IPS-18a (cell line): ENCODE measurements around the gene CDS2.

Source experiments
- H3K27ac ChIP-seq: one replicate; pipeline ENCODE4 v1.5.1; 2013; ENCODE audit warnings: low read length
- H3K27me3 ChIP-seq: one replicate; pipeline ENCODE4 v1.6.1; 2013; ENCODE audit warnings: mild to moderate bottlenecking, low read length; ENCODE audit not compliant: control insufficient read depth, insufficient read depth
- H3K36me3 ChIP-seq: one replicate; pipeline ENCODE4 v1.6.1; 2013; ENCODE audit warnings: low read depth, low read length; ENCODE audit not compliant: control insufficient read depth
- H3K4me1 ChIP-seq: one replicate; pipeline ENCODE4 v1.6.1; 2013; ENCODE audit warnings: low read depth, low read length; ENCODE audit not compliant: control insufficient read depth
- H3K4me3 ChIP-seq: one replicate; pipeline ENCODE4 v1.5.1; 2013; ENCODE audit warnings: low read length
- H3K9ac ChIP-seq: one replicate; pipeline ENCODE4 v1.6.1; 2013; ENCODE audit warnings: mild to moderate bottlenecking, low read length, moderate library complexity
- H3K9me3 ChIP-seq: one replicate; pipeline ENCODE4 v1.6.1; 2013; ENCODE audit warnings: low read depth, low read length; ENCODE audit not compliant: control insufficient read depth

CDS2 gene

DNA sequence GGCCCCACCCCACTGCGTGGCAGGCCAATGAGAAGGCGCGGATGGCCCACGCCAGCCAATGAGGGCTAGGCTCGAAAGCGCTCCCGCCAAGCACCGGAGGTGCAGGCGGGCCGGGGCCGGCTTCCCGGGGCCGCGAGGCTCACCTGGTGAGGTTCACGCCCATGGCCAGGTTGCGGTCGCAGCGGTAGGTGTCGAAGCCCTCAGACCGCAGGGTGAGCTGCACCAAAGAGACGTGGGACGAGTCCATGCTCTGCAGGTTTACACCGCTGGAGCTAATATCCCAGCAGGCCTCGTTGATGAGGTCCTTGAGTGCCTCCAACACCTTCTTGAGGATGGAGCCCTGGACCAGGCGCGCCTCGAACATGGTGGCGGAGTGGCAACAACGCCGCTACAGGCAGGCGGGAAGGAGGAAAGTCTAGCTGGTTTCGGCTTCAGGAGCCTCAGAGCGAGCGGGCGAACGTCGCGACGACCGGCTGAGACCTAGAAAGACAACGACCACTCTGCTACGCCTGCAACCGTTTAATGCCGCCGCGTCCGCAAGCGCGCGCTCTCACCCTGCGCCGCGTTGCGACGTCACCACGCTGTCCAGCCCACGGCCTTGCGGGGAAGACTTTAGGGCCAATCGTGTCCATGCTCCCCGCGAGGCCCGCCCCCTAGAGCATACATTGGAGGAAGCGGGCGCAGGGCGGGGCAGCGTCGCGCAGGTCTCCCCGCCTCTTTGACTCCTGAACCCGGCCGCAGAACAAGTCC lies 7.2 kb upstream of the CDS2 start, which contains the start of gene PCNA:
Gene PCNA, minus strand, starts transcription at position 524 of the 750 bp plus-strand sequence. Its CDS starts 160 bp downstream, at position 364.
- peak within 1 kb of the TSS; percentile 95 for H3K9ac ChIP-seq
- H3K9me3 ChIP-seq, result no peaks in the 10 kb centered on the region
- H3K27me3 ChIP-seq, result no peaks in the 10 kb centered on the region
- H3K4me1 ChIP-seq, result peaks cover 4% of the 10 kb centered on the region
- peaks cover 41% of the 10 kb centered on the region for H3K36me3 ChIP-seq
- peak within 1 kb of the TSS; percentile 81 for H3K4me3 ChIP-seq
- peak within 1 kb of the TSS; percentile 96 for H3K27ac ChIP-seq

DNA sequence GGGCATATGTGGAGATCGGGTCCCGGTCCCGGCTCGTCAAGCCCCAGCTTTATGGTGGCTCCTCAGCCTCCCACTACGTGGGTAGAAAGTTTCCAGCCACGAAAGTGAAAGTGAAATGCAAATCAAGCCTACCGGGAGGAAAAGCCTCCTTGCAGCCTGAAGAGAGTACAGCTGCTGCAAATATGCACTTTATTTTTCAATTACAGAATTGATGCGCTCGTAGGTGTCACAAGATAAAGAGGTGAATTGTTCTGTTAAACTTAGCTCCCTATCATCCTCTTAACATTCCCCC lies 6.7 kb upstream of the CDS2 start:
- Histone ChIP-seq H3K27me3 (no peaks in the 10 kb centered on the region), H3K4me1 (peaks cover 4% of the 10 kb centered on the region), H3K27ac (peak overlapping the region; percentile 70), H3K9ac (peak overlapping the region; percentile 65), H3K4me3 (peak overlapping the region; percentile 81), H3K9me3 (no peaks in the 10 kb centered on the region), H3K36me3 (peaks cover 35% of the 10 kb centered on the region)

DNA sequence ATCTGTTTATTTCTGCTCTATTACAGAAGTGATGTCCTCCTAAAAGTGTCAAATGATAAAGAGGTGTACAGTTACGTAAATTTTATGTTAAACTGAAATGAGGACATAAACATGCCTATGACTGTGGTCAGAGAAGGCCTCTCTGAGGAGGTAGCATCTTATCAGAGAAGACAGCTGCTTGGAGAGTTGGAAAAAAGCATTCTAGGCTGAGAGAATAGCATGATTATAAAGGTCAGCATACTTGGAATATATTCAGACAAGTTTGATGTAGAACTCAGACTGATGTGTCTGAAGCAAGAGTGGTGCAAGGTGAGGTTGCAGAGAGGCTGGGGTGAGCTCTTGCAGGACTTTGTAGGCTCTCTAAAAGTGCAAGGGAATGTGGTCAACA lies 3.9 kb upstream of the CDS2 start:
- Histone ChIP-seq H3K36me3 (peaks cover 8% of the 10 kb centered on the region), H3K9ac (no peak overlapping the region), H3K27me3 (no peaks in the 10 kb centered on the region), H3K27ac (no peak overlapping the region), H3K4me3 (no peak overlapping the region), H3K9me3 (no peaks in the 10 kb centered on the region), H3K4me1 (peaks cover 4% of the 10 kb centered on the region)

DNA sequence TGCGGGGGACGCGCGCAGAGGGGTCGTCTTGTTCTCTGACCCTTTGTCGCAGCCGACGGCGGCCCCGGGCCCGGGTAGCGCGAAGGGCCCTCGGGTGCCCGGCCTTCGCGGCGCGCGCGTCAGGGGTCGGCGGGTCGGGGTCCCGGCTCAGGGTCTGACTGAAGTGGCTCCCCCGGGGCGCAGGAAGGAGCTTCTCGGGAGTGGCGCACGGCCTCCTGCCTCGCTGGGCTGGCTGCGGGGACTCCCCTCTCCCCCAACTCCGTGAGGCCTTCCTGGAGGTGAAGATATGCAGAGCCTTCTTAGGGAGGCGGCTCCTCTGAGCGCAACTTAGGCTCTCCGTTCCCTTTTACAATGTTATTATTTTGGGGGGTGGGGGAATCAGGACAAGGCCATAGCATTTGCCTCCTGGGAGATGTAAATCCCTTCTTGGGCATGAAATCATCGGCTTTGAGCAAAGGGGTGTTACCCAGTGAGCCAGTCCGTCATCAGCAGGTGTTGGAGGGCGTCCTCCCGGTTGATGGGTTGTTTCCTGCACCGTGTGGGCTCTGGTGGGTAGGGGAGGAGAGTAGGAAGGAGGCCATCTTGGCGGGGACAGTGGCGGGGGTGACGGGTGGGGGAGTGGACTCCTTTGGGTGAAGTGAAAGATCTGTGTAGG lies 523 bp downstream of the CDS2 start:
- Histone ChIP-seq H3K9me3 (no peaks in the 10 kb centered on the region), H3K9ac (peak overlapping the region; percentile 53), H3K36me3 (no peaks in the 10 kb centered on the region), H3K27me3 (no peaks in the 10 kb centered on the region), H3K4me1 (peaks cover 3% of the 10 kb centered on the region), H3K4me3 (peak overlapping the region; percentile 72), H3K27ac (no peak overlapping the region)

GRCh38 chr20:5127859-5128424 lies 1.1 kb downstream of the CDS2 start:
- Histone ChIP-seq H3K27me3 (no peaks in the 10 kb centered on the region), H3K27ac (no peak overlapping the region), H3K9me3 (no peaks in the 10 kb centered on the region)

DNA sequence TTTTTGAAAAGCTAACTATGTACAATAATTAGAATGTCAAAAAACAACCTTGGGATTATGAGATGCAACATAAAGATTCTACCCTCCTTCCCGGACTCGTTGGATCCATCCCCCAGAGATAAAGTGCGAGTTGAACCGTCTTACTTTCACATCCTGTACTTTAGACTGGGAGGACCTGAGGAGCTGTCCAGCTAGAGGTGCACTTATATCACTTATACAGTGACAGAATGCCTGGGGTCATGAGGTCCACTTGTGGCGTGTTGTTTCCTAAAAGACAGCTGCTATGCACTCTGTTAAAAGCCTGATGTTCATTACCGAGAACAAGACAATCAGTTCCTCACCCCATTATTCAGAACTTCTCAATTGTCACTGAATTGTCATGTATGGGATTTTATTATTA lies 2.1 kb downstream of the CDS2 start:
- H3K4me3 ChIP-seq, result no peak overlapping the region
- H3K9ac ChIP-seq, result no peak overlapping the region
- no peaks in the 10 kb centered on the region for H3K36me3 ChIP-seq
- peaks cover 3% of the 10 kb centered on the region for H3K4me1 ChIP-seq
- no peaks in the 10 kb centered on the region for H3K9me3 ChIP-seq
- H3K27me3 ChIP-seq, result no peaks in the 10 kb centered on the region
- H3K27ac ChIP-seq, result no peak overlapping the region

More at GRCh38 chr20:5127859-5128424, 1.1 kb downstream of the CDS2 start:
- Histone ChIP-seq H3K36me3 (no peaks in the 10 kb centered on the region), H3K9ac (peak overlapping the region; percentile 53), H3K4me3 (peak overlapping the region; percentile 72), H3K4me1 (peaks cover 3% of the 10 kb centered on the region)

DNA sequence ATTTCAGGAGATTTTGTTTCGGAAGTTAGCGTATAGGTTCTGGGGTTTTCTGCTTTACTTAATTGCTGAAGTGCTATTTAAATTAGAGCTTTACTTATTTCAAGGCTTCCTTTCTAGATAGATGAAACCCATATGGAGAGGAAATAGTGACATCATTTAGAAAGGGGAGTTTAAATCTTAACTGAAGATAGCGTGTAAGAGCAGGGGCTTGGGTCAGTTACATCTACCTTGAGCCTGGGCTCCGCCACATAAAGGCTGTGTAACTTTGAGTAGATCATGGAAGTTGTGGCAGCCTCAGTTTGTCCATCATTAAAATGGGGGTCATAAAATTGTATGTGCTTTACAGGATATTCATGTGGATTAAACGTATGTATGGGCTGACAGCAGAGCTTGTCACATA lies 4.7 kb downstream of the CDS2 start:
- H3K4me3 ChIP-seq, result no peak overlapping the region
- H3K9ac ChIP-seq, result no peak overlapping the region
- no peaks in the 10 kb centered on the region for H3K9me3 ChIP-seq
- peaks cover 3% of the 10 kb centered on the region for H3K4me1 ChIP-seq
- H3K27me3 ChIP-seq, result no peaks in the 10 kb centered on the region
- no peaks in the 10 kb centered on the region for H3K36me3 ChIP-seq
- H3K27ac ChIP-seq, result no peak overlapping the region

DNA sequence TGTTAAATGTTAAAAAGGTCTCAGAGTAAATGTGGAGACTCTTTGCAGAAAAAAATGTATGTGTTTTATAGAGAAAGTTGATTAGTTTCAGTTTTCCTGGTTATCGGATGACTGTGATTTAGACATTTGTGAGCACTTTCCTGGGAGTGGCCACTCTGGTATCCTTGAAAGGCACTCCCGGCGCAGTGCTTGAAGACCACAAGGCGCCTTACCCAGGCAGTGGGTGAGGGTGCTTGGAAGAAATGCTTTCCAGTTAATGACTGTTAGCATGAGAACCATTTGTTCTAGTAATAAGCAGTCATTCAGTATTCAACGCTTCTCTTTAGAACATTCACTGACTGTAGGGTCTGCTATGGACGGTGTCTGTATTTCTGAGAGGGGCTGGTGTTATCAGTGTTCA lies 7.2 kb downstream of the CDS2 start:
- Histone ChIP-seq H3K4me1 (no peaks in the 10 kb centered on the region), H3K36me3 (no peaks in the 10 kb centered on the region), H3K9me3 (no peaks in the 10 kb centered on the region), H3K27ac (no peak overlapping the region), H3K4me3 (no peak overlapping the region), H3K27me3 (no peaks in the 10 kb centered on the region), H3K9ac (no peak overlapping the region)

DNA sequence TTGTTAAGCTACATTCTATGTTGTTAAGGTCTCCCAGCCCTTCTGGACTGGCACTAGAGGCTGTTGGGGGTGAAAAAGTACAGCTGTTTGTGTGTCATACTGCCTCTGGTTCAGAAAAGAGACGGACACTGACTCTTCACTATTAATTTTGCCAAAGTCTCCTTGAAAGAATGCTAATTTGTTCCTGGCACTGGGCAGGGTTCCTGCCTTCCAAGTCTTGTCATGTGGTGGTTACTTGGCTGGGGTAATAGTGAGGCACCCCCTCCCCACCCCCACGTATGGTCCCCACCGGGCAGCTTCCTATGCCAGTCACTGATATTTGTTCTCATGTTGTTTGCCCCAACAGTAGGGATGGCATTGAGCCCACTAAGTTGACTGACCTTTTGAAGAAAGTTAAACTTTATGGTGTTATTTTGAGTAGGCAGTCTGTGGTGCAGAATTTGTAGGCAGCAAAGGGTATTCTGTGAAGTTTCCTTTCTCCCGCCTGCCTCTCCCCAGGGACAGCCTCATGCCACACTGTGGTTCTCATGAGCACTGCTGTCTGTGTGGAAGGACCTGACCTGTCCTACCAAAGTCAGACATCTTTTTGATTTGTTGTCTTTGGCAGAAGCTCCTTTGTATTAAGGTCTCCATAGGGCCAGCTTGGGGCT lies 8.7 kb downstream of the CDS2 start:
- H3K4me3 ChIP-seq, result no peak overlapping the region
- no peaks in the 10 kb centered on the region for H3K4me1 ChIP-seq
- H3K36me3 ChIP-seq, result no peaks in the 10 kb centered on the region
- no peaks in the 10 kb centered on the region for H3K9me3 ChIP-seq
- peak overlapping the region; percentile 16 for H3K27ac ChIP-seq
- no peaks in the 10 kb centered on the region for H3K27me3 ChIP-seq
- H3K9ac ChIP-seq, result no peak overlapping the region

- no peaks in the 10 kb centered on the region for H3K9me3 ChIP-seq
- no peaks in the 10 kb centered on the region for H3K4me1 ChIP-seq
- H3K27me3 ChIP-seq, result no peaks in the 10 kb centered on the region
- no peak overlapping the region for H3K9ac ChIP-seq
- H3K36me3 ChIP-seq, result no peaks in the 10 kb centered on the region
- no peak overlapping the region for H3K4me3 ChIP-seq
- H3K27ac ChIP-seq, result no peak overlapping the region
Measured at GRCh38 chr20:5136096-5136495, 9.3 kb downstream of the CDS2 start.

- Histone ChIP-seq H3K9me3 (no peaks in the 10 kb centered on the region), H3K4me3 (no peak overlapping the region), H3K9ac (no peak overlapping the region), H3K27ac (no peak overlapping the region), H3K27me3 (no peaks in the 10 kb centered on the region), H3K36me3 (no peaks in the 10 kb centered on the region), H3K4me1 (no peaks in the 10 kb centered on the region)
Measured at GRCh38 chr20:5140195-5140594, 13.4 kb downstream of the CDS2 start.
